ENCODE data around the gene IGF2BP2.
"Not testable (repeated sequence)": the region's sequence is repeated elsewhere in the genome, so short reads cannot be mapped to it uniquely, and the experiment has no call there.

Gene IGF2BP2

DNA sequence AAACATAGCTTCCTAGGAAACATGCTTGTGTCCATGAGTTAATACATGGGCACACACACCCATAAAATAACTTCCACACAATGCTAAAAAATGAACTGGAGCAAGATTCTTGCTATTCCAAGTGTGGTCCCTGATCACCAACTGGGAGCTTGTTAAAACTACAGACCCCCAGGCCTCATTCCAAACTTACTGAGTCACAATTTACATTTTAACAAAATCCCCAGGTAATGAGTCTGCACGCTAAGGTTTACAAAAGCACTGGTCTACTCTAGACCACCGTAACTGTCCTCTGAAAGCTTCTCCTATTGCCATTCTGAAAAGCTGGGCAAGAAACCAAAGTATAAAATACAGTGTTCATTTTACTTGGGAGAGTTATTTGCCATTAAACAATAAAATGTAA lies 45.4 kb downstream of the IGF2BP2 start:
- TF ChIP-seq ZNF274 (IDR thresholded peaks at IDR 0.05; ENCODE audit: low read depth, low read length), result no peak

DNA sequence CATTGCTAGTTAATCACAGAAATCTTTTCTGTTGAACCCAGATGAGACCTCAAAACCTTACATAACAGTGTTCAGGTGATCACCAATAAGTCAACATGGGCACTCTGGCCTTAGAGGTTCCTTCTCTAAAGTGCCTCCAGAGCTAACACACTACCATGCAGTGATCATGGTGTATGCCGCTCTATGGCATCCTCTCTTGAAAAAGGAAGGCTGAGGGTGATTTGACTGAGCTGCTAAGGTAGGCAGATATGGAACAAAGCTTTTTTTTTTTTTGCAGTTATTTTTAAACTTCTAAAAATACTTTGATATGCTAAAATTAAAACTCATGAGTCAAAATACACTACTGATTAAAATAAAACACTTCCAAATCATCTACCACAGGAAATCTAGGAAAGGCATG lies 46.0 kb downstream of the IGF2BP2 start:
- TF ChIP-seq ZNF274 (IDR thresholded peaks at IDR 0.05; ENCODE audit: low read depth, low read length), result no peak
- no peak overlapping the region for H3K4me3 ChIP-seq (ENCODE audit: low read length)

More for the DNA sequence above, 45.4 kb downstream of the IGF2BP2 start:
- no peak overlapping the region for H3K4me3 ChIP-seq (ENCODE audit: low read length)

DNA sequence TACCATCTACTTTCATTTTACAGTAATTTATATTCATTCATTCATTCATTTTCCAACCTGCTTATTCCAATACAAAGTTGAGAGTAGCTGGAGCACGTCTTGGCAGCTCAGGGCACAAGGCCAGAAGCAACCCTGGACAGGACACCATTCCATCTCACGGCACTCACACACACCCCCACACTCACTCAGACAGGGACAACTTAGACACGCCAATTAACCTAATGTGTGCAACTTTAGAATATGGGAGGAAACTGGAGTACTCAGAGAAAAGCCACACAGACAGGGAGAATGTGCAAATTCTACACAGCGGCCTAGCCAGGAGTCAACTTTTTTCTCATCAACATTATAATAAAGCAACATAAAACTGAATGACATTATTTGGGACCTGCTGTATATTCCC lies 46.7 kb downstream of the IGF2BP2 start:
- no peak for TF ChIP-seq ZNF274 (IDR thresholded peaks at IDR 0.05; ENCODE audit: low read depth, low read length)
- no peak overlapping the region for H3K4me3 ChIP-seq (ENCODE audit: low read length)

DNA sequence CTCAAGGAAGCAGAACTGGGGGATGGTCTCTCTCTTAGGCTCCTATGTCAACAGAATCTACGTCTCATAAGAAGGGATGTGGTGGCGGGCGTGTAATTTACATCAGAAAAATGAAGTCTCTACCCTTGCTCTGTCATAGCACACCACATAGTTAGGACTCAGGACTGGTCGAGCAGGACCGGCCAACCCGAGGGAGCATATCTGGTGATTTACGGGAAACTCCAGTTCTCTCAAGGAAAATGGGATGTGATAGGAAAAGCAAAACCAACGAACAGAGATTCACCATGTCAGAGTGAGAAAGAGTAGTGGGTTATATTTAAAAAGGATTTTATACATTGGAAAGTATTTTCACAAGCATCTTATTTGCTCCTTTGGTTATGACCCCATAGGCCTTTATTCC lies 54.7 kb downstream of the IGF2BP2 start:
- TF ChIP-seq ZNF274 (IDR thresholded peaks at IDR 0.05; ENCODE audit: low read depth, low read length), result no peak
- H3K4me3 ChIP-seq (ENCODE audit: low read length), result no peak overlapping the region

DNA sequence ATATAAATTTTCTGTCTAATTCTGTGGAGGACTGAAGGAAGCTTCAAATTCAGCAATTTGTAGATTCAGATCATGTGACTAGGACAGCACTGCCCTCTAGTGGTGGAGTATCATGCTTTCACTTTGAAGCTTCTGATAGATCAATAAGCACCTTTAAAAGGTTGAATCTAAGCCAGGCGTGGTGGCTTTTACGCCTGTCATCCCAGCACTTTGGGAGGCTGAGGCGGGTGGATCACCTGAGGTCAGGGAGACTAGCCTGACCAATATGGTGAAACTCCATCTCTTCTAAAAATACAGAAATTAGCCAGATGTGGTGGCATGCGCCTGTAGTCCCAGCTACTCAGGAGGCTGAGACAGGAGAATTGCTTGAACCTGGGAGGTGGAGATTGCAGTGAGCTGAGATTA lies 56.3 kb downstream of the IGF2BP2 start:
- H3K4me3 ChIP-seq (ENCODE audit: low read length), result not testable (repeated sequence)

DNA sequence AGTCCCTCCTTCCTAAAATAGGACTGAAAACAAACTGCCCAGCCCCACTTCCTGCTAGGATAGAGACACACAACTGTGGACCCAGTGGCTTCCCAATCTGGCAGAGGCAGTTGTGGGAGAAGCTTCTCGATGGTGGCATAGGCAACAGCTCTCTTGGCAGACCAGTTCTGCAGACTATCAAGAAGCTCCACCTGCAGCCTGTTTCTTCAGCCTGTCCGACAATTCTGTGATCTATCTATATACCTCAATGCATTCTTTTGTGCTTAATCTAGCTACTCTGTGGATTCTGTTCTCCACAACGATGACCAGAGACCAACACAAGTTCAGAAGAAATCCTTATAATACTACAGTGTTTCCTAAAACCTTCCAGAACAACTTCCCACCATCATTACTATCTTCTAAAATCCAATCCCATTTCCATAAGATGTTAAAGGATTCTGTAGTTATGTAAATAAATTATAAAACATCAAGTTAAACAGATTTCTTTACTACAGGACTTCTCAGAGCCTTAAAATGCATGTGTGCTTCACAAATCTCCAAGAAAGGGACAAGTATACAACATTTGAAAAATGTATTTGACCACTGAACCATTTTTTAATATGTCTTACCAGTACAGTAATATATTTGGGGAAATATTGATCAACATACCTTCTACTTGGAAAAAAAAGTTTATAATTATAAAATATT lies 57.7 kb downstream of the IGF2BP2 start:
- H3K4me3 ChIP-seq (ENCODE audit: low read length), result no peak overlapping the region
- TF ChIP-seq ZNF274 (IDR thresholded peaks at IDR 0.05; ENCODE audit: low read depth, low read length), result no peak

DNA sequence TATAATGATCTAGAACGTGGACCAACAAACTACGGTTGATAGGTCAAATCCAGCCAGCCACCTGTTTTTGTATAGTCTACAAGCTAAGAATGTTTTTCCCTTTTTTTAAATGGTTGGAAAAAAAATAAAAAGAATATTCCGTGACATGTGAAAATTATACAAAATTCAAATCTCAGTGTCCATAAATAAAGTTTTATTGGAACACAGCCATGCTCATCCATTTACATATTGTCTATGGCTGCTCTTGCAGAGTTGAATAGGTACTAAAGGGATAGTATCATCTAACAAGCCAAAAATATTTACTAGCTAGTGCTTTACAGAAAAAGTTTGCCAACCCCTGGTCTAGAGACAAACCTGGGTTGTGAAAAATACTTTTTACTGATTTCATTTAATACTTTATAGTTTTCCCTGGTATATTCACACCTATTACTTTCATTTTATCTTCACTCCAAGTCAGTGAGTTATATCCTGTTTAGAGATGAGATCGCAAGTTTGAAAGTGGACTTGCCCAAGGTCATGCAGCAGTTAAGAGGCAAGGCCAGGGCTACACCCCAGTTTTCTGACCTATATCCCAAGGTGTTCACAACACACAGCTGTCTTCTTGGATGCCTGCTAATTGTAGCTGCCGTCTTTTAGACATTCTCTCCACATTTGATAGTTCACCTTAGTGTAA lies 58.4 kb downstream of the IGF2BP2 start:
- no peak for TF ChIP-seq ZNF274 (IDR thresholded peaks at IDR 0.05; ENCODE audit: low read depth, low read length)
- no peak overlapping the region for H3K4me3 ChIP-seq (ENCODE audit: low read length)

DNA sequence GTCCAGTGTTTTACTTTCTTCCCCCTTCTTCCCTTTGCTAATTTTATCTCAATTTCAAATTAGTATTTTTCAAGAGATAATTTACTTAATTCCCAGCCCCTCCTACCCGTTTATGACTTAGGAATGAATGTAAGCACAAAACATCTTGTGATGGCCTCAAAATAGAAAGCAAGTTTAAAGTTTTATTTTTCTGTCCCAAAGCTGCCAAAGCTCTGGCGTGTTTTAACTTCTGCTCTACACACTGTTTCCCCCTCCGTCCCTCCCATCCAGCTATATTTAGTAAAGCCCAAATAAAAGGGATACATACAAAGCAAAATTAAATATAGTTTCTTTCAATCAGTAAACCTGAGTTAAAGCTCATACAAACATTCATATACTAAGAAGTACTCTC lies 59.9 kb downstream of the IGF2BP2 start:
- TF ChIP-seq ZNF274 (IDR thresholded peaks at IDR 0.05; ENCODE audit: low read depth, low read length), result no peak

DNA sequence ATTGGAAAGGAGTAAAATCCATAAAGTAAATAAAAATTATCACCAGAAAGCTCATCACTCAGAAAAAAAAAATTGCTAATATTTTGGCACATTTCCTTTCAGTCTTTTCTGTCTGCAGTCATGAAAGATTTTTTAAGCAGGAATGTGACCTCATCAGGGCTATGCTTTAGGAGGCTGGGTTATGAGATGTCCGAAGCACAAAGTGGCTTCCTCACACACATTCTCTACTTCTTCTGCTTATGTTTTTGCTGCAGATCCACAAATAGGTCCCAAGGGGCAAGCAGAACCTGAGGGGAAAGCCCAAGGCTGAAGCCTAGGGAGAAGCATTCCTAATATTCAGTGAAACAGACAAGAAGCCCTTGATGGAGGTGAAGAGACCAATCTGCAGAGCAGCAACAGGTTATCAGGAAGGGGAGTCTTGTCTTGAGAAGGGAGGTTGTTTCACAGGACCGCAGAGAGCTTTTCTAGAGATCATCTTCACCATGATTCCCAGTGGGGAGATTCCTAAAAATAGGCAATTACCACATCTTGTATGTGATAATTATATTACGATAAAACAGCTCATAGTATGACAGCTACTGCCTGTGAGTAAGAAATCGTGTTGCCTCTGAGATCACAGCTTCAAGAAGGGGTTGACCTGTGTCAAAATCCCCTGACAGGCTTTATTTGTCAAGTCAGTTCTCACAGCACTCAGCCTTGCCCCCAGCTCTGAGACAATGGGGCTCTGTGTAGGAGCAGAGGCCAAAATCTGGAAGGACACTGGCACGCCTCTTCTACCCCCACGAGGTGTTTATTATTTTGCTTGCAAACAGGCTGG lies 60.5 kb downstream of the IGF2BP2 start:
- H3K4me3 ChIP-seq (ENCODE audit: low read length), result no peak overlapping the region
- no peak for TF ChIP-seq ZNF274 (IDR thresholded peaks at IDR 0.05; ENCODE audit: low read depth, low read length)

More for the DNA sequence above, 59.9 kb downstream of the IGF2BP2 start:
- H3K4me3 ChIP-seq (ENCODE audit: low read length), result no peak overlapping the region

DNA sequence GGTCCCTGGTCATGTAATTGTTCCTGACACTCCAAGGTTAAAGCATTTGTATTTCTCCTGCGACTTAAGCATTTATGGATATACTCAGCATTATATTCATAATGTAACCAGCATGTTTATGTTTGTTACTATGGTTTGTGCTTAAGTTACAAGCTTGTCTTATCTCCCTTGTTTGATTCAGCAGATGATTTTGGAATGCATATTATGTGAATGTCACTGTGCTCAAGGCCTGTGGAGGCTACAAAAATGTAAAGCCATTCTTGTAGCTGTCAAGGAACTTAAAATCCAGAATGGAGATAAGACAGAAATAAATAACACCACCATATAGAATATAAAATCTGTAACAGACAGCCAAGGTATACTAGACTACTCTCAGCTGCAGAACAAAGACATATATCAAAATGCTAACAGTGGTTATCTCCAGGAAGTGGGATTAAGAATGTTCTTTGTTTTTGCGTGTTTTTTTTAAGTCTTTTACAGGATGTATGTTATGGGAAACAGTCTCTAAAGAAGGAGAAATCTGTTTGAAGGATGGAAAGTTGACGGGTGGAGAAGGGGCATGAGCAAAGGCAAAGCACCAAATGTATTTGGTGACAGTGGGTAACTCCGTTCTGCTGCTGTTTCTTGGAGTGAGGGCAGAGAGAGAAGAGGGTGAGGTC lies 61.4 kb downstream of the IGF2BP2 start:
- TF ChIP-seq ZNF274 (IDR thresholded peaks at IDR 0.05; ENCODE audit: low read depth, low read length), result no peak
- no peak overlapping the region for H3K4me3 ChIP-seq (ENCODE audit: low read length)

DNA sequence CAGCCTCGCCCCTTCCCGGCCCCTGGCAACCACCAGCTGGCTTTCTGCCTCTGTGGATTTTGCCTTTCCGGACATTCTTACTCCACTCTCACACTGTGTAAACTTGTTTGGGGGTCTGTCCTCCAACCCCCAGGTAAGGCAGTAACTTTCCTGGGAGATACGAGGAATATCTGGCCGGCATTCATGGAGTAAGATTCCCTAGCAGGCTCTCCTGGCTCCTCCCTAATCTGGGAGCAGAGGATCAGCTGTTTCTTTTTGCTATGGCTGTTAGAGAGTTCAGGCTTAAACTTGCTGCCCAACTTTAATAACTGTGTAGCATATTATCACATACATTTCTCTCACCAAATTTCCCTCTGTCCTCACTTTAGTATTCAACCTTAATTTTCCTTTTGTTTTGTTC lies 64.3 kb downstream of the IGF2BP2 start:
- TF ChIP-seq ZNF274 (IDR thresholded peaks at IDR 0.05; ENCODE audit: low read depth, low read length), result no peak
- H3K4me3 ChIP-seq (ENCODE audit: low read length), result no peak overlapping the region

DNA sequence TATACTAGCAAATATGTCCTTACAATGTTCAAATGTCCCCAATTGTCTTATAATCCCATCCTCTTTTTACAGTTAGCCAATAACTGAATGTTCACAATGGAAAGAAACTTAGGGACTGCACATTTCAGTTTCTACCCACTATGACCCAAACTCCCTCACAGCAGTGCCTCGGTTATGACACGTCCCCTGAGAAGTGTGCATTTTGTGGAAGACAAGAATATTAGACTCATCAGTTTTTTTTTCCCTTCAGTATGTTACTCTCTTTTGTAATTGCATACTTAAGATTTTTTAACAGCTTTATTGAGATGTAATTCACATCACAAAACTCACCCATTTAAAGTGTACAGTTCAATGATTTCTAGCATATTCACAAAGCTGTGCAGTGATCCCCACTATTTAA lies 64.8 kb downstream of the IGF2BP2 start:
- TF ChIP-seq ZNF274 (IDR thresholded peaks at IDR 0.05; ENCODE audit: low read depth, low read length), result no peak
- H3K4me3 ChIP-seq (ENCODE audit: low read length), result no peak overlapping the region

DNA sequence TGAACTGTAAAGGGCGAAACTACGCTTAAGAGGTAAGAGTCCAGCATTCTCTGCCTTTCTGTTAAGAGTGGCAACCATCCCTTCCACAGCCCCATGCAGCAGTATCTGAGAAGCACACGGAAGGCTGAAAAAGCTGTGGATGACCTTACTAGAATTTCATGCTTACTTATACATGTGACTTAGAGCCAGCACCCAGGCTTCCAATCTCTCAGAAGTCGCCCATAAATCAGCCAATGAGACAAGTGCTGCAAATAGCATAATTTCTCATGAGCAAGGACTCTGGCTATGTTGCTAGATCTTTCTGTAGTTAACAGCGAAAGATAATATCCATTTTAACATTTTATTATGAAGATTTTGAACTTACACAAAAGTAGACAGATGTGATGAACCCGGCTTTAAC lies 65.3 kb downstream of the IGF2BP2 start:
- no peak overlapping the region for H3K4me3 ChIP-seq (ENCODE audit: low read length)
- TF ChIP-seq ZNF274 (IDR thresholded peaks at IDR 0.05; ENCODE audit: low read depth, low read length), result no peak

DNA sequence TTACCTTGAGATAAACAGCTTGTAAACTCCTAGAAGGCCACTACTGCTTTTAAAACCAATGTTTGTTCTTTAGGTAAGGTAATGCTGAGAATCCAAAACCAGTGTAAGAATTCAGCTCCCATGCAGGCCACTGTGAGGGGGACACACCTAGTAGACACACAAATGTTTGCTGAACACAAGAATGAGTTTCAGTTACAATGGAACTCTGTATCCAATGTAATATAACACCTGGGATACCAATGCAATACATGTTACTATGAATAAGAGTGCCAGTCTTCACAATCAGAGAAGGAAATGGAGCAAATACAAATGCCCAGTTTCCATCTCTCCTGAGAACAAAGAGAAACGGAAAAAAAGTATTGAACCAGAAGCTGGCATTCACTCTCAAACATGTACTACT lies 65.9 kb downstream of the IGF2BP2 start:
- no peak for TF ChIP-seq ZNF274 (IDR thresholded peaks at IDR 0.05; ENCODE audit: low read depth, low read length)
- no peak overlapping the region for H3K4me3 ChIP-seq (ENCODE audit: low read length)
